DOHH2 (cell line): ENCODE measurements around the gene P3H2.

Experiments used
- CTCF ChIP-seq: fragments of 200-600 bp; sonication (generic); IDR thresholded peaks from one replicate; pipeline ENCODE4 v1.5.1; 2014; ENCODE audit warnings: antibody characterized with exemption, mild to moderate bottlenecking, low read depth, low read length; ENCODE audit not compliant: poor library complexity, severe bottlenecking
- EZH2phosphoT487 ChIP-seq: fragments of 200-600 bp; sonication (generic); IDR thresholded peaks from 2 replicates; pipeline ENCODE4 v1.6.1; 2017; ENCODE audit warnings: borderline replicate concordance, mild to moderate bottlenecking, antibody characterized with exemption, low read length, moderate library complexity, mixed read lengths

- TF ChIP-seq CTCF (no peak), EZH2phosphoT487 (no peak)
Observed at GRCh38 chr3:189911001-189911400, 209.7 kb downstream of the P3H2 start.
